ENCODE data around the gene KCNAB2. TPM values are rescaled to one million over a fixed set of nuclear protein-coding genes. Genes with fewer than 3 reads are reported as not detected.
A peak's percentile ranks its signal among the peaks of the same experiment; 100 is the strongest.

The KCNAB2 gene
- total RNA-seq, 1 donor from 2014 or later = 8.8 TPM

- no peak overlapping the region for H3K27ac ChIP-seq
- peak overlapping the region in 1 of 2 donors; percentile 13 for H3K4me3 ChIP-seq
- intact Hi-C loops (cut with DNase I) = no loop called here
- H3K9me3 ChIP-seq = no peaks in the 10 kb centered on the region
- no peaks in the 10 kb centered on the region for H3K36me3 ChIP-seq
- H3K27me3 ChIP-seq = no peaks in the 10 kb centered on the region
- peaks cover 8% of the 10 kb centered on the region for H3K4me1 ChIP-seq
- no peak for TF ChIP-seq POLR2AphosphoS5 (IDR thresholded peaks at IDR 0.05; ENCODE audit: insufficient read depth in 1 of 2, low read depth in 1 of 2)
- no peak for TF ChIP-seq POLR2A (IDR thresholded peaks at IDR 0.05)
- TF ChIP-seq CTCF (IDR thresholded peaks at IDR 0.05) = no peak
- no peak for DNase-seq (ENCODE audit: extremely low spot score in 2 of 2)
These were observed 103.0 kb downstream of the KCNAB2 start for GRCh38 chr1:6148497-6149241.

GRCh38 chr1:6149597-6149996 lies 103.9 kb downstream of the KCNAB2 start:
- TF ChIP-seq POLR2AphosphoS5 (IDR thresholded peaks at IDR 0.05; ENCODE audit: insufficient read depth in 1 of 2, low read depth in 1 of 2) = no peak
- no peak for TF ChIP-seq CTCF (IDR thresholded peaks at IDR 0.05)
- TF ChIP-seq POLR2A (IDR thresholded peaks at IDR 0.05) = no peak
- H3K4me3 ChIP-seq = no peak overlapping the region
- H3K4me1 ChIP-seq = peaks cover 8% of the 10 kb centered on the region
- intact Hi-C loops (cut with DNase I) = no loop called here
- no peak overlapping the region for H3K27ac ChIP-seq
- no peaks in the 10 kb centered on the region for H3K27me3 ChIP-seq
- no peak for DNase-seq (ENCODE audit: extremely low spot score in 2 of 2)
- H3K9me3 ChIP-seq = no peaks in the 10 kb centered on the region
- H3K36me3 ChIP-seq = no peaks in the 10 kb centered on the region

- no peak for TF ChIP-seq CTCF (IDR thresholded peaks at IDR 0.05)
These were observed 104.6 kb downstream of the KCNAB2 start for GRCh38 chr1:6150006-6150938.

More at GRCh38 chr1:6150006-6150938, 104.6 kb downstream of the KCNAB2 start:
- Histone ChIP-seq H3K9me3 (no peaks in the 10 kb centered on the region), H3K4me1 (peaks cover 8% of the 10 kb centered on the region), H3K27ac (no peak overlapping the region), H3K27me3 (no peaks in the 10 kb centered on the region), H3K36me3 (no peaks in the 10 kb centered on the region), H3K4me3 (no peak overlapping the region)
- intact Hi-C loops (cut with DNase I) = no loop called here
- no peak for DNase-seq (ENCODE audit: extremely low spot score in 2 of 2)

Other genes with a start within 250 kb of the KCNAB2 start
- 11.3 TPM for gene NPHP4, start 53.5 kb upstream of the KCNAB2 start, total RNA-seq
- 2.0 TPM for gene CHD5, start 134.4 kb downstream of the KCNAB2 start, total RNA-seq
- gene RPL22, start 153.7 kb downstream of the KCNAB2 start, total RNA-seq = 154 TPM
- 19.4 TPM for gene RNF207, start 160.2 kb downstream of the KCNAB2 start, total RNA-seq
- 43.2 TPM for gene ICMT, start 190.1 kb downstream of the KCNAB2 start, total RNA-seq
- gene HES3, start 198.3 kb downstream of the KCNAB2 start, total RNA-seq = not detected
- 11.5 TPM for gene GPR153, start 215.2 kb downstream of the KCNAB2 start, total RNA-seq